GM11168 (cell line): ENCODE results near the gene EFCAB5.
"Not testable (repeated sequence)": the region's sequence is repeated elsewhere in the genome, so short reads cannot be mapped to it uniquely, and the experiment has no call there.

ENCODE experiments used
- in situ Hi-C: fragments of 300-500 bp; cut with MboI; formaldehyde crosslinking; loops from one replicate; pipeline ENCODE4 v1.12.0; 2022; ENCODE audit warnings: low sequenced_read_pairs; ENCODE audit not compliant: unreplicated experiment

Gene EFCAB5

DNA sequence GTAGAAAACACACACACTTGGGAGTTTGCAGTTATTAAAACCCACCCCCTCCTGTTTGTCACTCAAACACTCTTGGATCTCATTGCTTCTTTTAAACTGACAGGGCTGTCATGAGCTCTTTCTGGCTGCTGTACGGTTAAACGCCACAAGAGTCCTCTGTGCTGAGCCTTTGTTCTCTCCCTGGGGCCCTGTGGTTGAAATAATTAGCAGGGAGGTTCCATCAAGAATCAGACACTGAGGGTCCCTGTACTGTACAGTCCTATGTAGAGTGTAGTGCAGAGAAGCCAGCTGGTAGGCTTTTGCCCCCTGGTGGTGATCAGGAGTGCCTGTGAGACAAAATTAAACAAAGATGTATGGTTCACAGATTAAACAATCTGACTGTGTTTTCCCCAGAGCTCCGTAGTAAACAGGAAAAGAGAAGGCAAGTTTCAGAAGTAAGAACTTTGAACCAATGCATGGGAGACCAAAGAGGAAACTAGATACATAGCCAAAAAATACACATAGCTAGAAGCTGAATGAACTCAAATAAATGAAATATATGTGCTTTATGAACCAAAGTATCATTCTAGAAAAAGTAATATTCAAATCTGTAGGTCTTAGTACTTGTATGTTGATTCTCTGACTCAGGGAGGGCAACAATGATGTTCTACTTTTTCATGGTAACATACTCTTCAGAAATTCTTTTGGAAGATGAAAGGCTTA, 10.1 kb upstream of the EFCAB5 start:
- in situ Hi-C loops: loop anchor here (5.0 to 25.0 kb wide), 2 partner anchors 124 to 294 kb away; no protein-coding TSS in a partner anchor

DNA sequence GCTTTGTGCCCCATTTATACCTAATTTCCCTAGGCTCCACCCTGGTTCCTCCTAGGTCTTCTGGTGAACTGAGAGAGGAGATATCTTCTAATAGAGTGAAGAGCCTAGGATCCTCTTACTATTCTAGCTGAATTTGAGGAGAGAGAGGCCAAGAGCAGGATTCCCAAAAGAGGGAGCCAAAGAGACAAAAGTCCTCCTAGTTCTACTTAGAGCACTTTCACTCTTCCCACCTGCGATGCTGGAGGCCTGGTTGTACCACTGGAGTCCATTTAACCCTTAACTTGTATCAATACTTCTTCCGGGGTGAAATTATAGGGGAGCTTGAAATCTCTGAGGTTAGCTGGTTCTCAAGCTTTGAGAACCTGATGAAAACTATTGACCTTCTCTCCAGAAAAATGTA, 8.1 kb upstream of the EFCAB5 start:
- in situ Hi-C loops: loop anchor here (5.0 to 25.0 kb wide), 2 partner anchors 126 to 296 kb away; no protein-coding TSS in a partner anchor

GRCh38 chr17:29935909-29936308, 5.5 kb upstream of the EFCAB5 start:
- in situ Hi-C loops: loop anchor here (25.0 kb wide), 1 partner anchor 299 kb away; no protein-coding TSS in a partner anchor

- in situ Hi-C loops: loop anchor here (25.0 kb wide), 1 partner anchor 299 kb away; no protein-coding TSS in a partner anchor
These were observed 4.7 kb upstream of the EFCAB5 start for GRCh38 chr17:29936724-29937123.

GRCh38 chr17:29945281-29945680, 3.8 kb downstream of the EFCAB5 start:
- in situ Hi-C loops: loop anchor here (25.0 kb wide), 1 partner anchor 308 kb away; no protein-coding TSS in a partner anchor

GRCh38 chr17:29948448-29949215, 7.2 kb downstream of the EFCAB5 start:
- in situ Hi-C loops: loop anchor here (25.0 kb wide), 1 partner anchor 311 kb away; no protein-coding TSS in a partner anchor

DNA sequence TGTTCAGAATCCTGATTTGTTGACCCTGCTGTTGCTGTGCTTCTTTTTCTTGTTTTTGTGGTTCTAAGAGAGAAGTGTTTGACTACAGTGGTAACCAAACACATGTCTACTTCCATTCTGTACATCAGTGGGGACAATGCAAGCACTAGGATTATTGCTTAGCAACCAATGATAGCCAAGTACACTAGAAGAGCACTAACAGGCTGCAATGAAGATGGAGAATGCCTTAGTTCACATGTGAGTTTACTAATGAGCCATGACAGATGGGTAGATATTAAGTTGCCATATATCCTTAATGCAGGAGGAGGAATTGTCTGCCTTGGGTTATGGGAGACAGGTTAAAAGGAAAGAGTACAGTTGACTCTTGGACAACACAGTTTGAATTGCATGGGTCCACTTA, 8.3 kb downstream of the EFCAB5 start:
- in situ Hi-C loops: loop anchor here (25.0 kb wide), 1 partner anchor 312 kb away; no protein-coding TSS in a partner anchor

DNA sequence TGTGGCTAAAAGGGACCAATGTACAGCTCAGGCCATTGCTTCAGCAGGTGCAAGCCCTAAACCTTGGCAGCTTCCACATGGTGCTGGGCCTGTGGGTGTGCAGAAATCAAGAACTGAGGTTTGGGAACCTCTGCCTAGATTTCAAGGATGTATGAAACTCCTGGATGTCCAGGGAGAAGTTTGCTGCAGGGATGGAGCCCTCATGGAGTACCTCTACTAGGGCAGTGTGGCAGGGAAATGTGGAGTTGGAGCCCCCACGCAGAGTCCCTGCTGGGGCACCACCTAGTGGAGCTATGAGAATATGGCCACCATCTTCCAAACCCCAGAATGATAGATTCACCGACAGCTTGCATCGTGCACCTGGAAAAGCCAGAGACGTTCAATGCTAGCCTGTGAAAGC, 13.0 kb downstream of the EFCAB5 start:
- in situ Hi-C loops: no loop called here

GRCh38 chr17:29956225-29956624, 14.8 kb downstream of the EFCAB5 start:
- in situ Hi-C loops: no loop called here

DNA sequence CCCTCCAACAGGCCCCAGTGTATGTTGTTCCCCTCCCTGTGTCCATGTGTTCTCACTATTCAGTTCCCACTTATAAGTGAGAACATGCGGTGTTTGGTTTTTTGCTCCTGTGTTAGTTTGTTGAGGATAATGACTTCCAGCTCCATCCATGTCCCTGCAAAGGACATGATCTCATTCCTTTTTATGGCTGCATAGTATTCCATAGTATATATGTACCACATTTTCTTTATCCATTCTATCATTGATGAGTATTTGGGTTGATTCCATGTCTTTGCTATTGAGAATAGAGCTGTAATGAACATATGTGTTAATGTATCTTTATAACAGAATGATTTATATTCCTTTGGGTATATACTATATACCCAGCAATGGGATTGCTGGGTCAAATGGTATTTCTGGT, 16.1 kb downstream of the EFCAB5 start:
- in situ Hi-C loops: not testable (repeated sequence)

GRCh38 chr17:29958947-29959657, 17.7 kb downstream of the EFCAB5 start:
- in situ Hi-C loops: no loop called here

DNA sequence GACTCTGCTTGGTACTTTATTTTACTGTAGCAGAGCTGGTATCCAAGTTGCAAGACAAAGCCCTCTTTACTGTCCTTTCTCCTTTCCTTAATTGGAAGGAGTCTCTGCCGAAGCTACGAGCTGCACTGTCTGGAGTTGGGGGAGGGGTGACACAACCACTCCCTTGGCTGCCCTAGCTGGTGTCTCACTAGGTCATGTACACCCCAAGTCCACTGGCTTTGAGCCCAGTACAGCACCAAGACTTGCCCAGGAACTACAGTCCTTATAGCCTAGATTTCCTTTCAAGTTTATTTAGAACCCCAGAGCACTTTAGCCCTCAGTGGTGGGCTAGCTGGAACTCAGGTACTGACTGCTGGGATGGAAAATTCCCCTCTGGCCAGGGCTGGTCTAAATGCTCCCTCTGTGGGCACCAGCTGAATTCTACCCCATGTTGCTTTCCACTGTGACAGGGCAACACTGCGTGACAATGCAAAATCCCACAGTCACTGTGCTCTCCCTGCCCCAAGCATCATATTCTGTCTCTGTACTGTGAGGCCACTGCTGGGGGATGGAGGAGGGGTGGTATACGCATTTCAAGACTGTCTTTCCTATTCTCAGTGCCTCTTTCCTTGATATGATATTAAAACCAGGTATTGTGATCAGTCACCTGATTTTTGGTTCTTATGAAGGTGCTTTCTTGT, 18.4 kb downstream of the EFCAB5 start:
- in situ Hi-C loops: no loop called here

GRCh38 chr17:29962656-29963055, 21.2 kb downstream of the EFCAB5 start:
- in situ Hi-C loops: no loop called here

DNA sequence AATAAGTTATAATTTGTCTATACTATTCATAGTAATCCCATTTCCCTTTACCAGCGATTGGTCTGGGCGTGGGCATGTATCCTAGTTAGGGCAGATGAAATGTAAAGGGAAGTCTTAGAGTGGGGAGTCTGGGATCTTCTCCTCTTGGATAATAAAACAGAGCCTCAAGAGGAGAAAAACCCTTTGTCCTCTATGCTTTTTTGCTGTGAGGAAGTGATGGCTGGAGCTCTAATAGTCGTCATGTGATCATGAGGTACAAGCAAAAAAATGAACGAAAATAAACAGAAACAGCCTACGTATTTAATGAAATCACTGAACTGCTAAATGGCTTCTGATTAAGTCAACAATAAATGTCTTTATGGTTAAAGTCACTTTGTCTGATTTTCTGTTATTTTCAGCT, 26.8 kb downstream of the EFCAB5 start:
- in situ Hi-C loops: no loop called here

GRCh38 chr17:29972277-29972676, 30.8 kb downstream of the EFCAB5 start:
- in situ Hi-C loops: no loop called here

- in situ Hi-C loops: no loop called here
These were observed 31.6 kb downstream of the EFCAB5 start for GRCh38 chr17:29973005-29973404.

DNA sequence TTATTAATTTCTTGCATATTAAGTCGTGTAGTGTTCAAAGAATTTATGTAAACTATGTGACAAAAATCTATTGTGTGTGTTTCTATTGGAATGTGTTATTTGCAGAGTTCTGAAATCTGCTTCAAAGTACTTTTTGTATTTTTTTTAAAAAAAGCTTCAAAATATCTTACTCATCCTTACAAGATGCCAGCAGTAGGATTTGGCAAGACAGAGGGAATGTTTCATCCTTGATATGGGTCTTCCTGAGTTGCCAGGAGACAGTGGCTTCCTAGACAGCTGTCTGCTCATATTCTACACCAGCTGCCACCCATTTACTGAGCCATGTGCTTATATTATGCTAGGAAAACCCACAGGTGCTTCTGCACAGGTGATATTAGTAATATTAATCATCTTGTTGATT, 36.4 kb downstream of the EFCAB5 start:
- in situ Hi-C loops: no loop called here

DNA sequence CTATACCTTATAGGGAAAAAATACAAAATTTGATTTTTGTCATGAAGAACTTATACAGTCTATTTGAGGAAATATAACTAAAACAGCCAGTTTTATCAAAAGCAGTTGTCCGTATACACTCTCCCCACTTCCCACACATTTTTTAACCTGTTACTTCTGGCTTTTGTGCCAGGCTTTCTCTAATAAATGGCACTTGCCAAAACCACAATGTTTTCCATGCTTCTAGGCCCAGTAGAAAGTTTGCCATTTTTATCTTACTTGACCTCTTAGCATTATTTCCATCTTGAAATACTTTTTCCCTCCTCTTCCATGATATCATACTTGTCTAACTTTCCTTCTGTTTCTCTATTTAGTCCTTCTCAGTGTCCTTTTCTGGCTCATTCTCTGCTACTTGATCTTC, 38.8 kb downstream of the EFCAB5 start:
- in situ Hi-C loops: no loop called here

- in situ Hi-C loops: no loop called here
These were observed 41.7 kb downstream of the EFCAB5 start for GRCh38 chr17:29982991-29983653.

DNA sequence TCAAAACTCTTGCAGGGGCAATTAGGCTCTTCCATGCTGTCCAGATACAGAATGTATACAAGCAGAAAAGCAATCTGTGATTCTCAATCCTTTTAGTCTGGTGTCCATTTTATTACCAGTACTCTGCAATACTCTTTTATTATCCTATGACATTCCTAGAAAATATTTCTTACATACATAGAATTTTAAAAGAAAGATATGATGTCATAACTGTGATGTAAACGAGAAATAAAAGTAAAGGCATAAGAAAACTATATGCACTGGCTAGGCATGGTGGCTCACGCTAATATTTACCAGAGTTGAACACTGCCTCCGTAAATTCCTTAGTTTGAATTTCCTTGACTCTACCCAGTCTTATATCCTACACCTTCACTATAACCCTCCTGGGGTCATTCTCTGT, 55.0 kb downstream of the EFCAB5 start:
- in situ Hi-C loops: no loop called here
